ENCODE data around the gene C6orf52.
"Not testable (repeated sequence)": the region's sequence is repeated elsewhere in the genome, so short reads cannot be mapped to it uniquely, and the experiment has no call there.

Gene C6orf52

GRCh38 chr6:10695086-10695657 is 756 bp upstream of the C6orf52 start:
- no peak for DNase-seq

GRCh38 chr6:10692965-10693538 is 1.4 kb downstream of the C6orf52 start:
- no peak for DNase-seq

- no peak for DNase-seq
Observed at GRCh38 chr6:10690651-10691445, 3.6 kb downstream of the C6orf52 start.

- no peak for DNase-seq
Observed at GRCh38 chr6:10687582-10687981, 6.8 kb downstream of the C6orf52 start.

- no peak for DNase-seq
Observed at GRCh38 chr6:10686901-10687300, 7.5 kb downstream of the C6orf52 start.

GRCh38 chr6:10685092-10685915 is 9.1 kb downstream of the C6orf52 start:
- no peak for DNase-seq

GRCh38 chr6:10684618-10685017 is 9.8 kb downstream of the C6orf52 start:
- DNase-seq: no peak

- no peak for DNase-seq
Observed at GRCh38 chr6:10682355-10682988, 11.9 kb downstream of the C6orf52 start.

- DNase-seq: no peak
Observed at GRCh38 chr6:10681795-10682194, 12.6 kb downstream of the C6orf52 start.

GRCh38 chr6:10678456-10678855 is 16.0 kb downstream of the C6orf52 start:
- no peak for DNase-seq

- no peak for DNase-seq
Observed at GRCh38 chr6:10676403-10676802, 18.0 kb downstream of the C6orf52 start.

- no peak for DNase-seq
Observed at GRCh38 chr6:10668126-10668917, 26.1 kb downstream of the C6orf52 start.

GRCh38 chr6:10665595-10665994 is 28.8 kb downstream of the C6orf52 start:
- DNase-seq: not testable (repeated sequence)

- DNase-seq: no peak
Observed at GRCh38 chr6:10662742-10663141, 31.7 kb downstream of the C6orf52 start.

GRCh38 chr6:10662207-10662606 is 32.2 kb downstream of the C6orf52 start:
- DNase-seq: no peak

GRCh38 chr6:10660431-10661191 is 33.8 kb downstream of the C6orf52 start:
- DNase-seq: not testable (repeated sequence)

GRCh38 chr6:10659699-10660348 is 34.6 kb downstream of the C6orf52 start:
- DNase-seq: no peak

- no peak for DNase-seq
Observed at GRCh38 chr6:10658910-10659698, 35.3 kb downstream of the C6orf52 start.

- no peak for DNase-seq
Observed at GRCh38 chr6:10655508-10656055, 38.8 kb downstream of the C6orf52 start.

GRCh38 chr6:10644225-10644624 is 50.2 kb downstream of the C6orf52 start:
- no peak for DNase-seq

Measured in activated CD4-positive, alpha-beta T cell treated with anti-CD3 and anti-CD28 coated beads for 1 hour (primary cell).